ENCODE data around the gene GYG2. TPM values are rescaled to one million over a fixed set of nuclear protein-coding genes. Genes with fewer than 3 reads are reported as not detected.

Gene GYG2
- total and polyA plus RNA-seq, 2 donors (not counting 1 experiment from before 2014, with no cell fraction given), result 8.9 to 10.6 TPM

- Histone ChIP-seq H3K27me3 (ENCODE audit: control insufficient read depth, insufficient read depth, low read length) (no peaks in the 10 kb centered on the region), H3K27ac (ENCODE audit: insufficient read depth, low read length) (no peak overlapping the region), H3K4me3 (replicated peaks in 1 of 4; ENCODE audit: control extremely low read depth in 1 of 4, insufficient read depth in 1 of 4, low read depth in 3 of 4, low read length in 4 of 4) (no peak overlapping the region), H3K4me1 (ENCODE audit: control insufficient read depth, extremely low read depth, insufficient read depth, low read length) (no peaks in the 10 kb centered on the region), H3K9me3 (ENCODE audit: control insufficient read depth, insufficient read depth, low read depth, low read length) (no peaks in the 10 kb centered on the region), H3K4me2 (ENCODE audit: extremely low read depth, insufficient read depth, low read length) (no peak overlapping the region), H3K79me2 (ENCODE audit: control insufficient read depth, insufficient read depth, low read length) (no peaks in the 10 kb centered on the region), H3K9ac (ENCODE audit: insufficient read depth, low read length) (no peak overlapping the region), H3K36me3 (ENCODE audit: control insufficient read depth, insufficient read depth, low read length) (no peaks in the 10 kb centered on the region), H4K20me1 (ENCODE audit: control insufficient read depth, extremely low read depth, insufficient read depth, low read length) (no peaks in the 10 kb centered on the region), H2AFZ (ENCODE audit: low read length) (no peak overlapping the region)
- TF ChIP-seq CTCF (conservative IDR thresholded peaks at IDR 0.05 in 1 of 2, IDR thresholded peaks at IDR 0.05 in 1 of 2; ENCODE audit: low read depth in 1 of 2, low read length in 2 of 2), result no peak
- TF ChIP-seq EZH2 (IDR thresholded peaks at IDR 0.05; ENCODE audit: low read length, missing control alignments), result no peak
- DNase-seq (ENCODE audit: low read depth in 2 of 2), result no peak
These were observed 4.8 kb upstream of the GYG2 start for GRCh38 chrX:2823795-2824386.

- Histone ChIP-seq H3K27me3 (ENCODE audit: control insufficient read depth, insufficient read depth, low read length) (no peaks in the 10 kb centered on the region), H4K20me1 (ENCODE audit: control insufficient read depth, extremely low read depth, insufficient read depth, low read length) (no peaks in the 10 kb centered on the region), H3K9ac (ENCODE audit: insufficient read depth, low read length) (no peak overlapping the region), H3K4me3 (replicated peaks in 1 of 4; ENCODE audit: control extremely low read depth in 1 of 4, insufficient read depth in 1 of 4, low read depth in 3 of 4, low read length in 4 of 4) (no peak overlapping the region), H3K4me2 (ENCODE audit: extremely low read depth, insufficient read depth, low read length) (no peak overlapping the region), H3K36me3 (ENCODE audit: control insufficient read depth, insufficient read depth, low read length) (no peaks in the 10 kb centered on the region), H2AFZ (ENCODE audit: low read length) (no peak overlapping the region), H3K79me2 (ENCODE audit: control insufficient read depth, insufficient read depth, low read length) (no peaks in the 10 kb centered on the region), H3K9me3 (ENCODE audit: control insufficient read depth, insufficient read depth, low read depth, low read length) (no peaks in the 10 kb centered on the region), H3K27ac (ENCODE audit: insufficient read depth, low read length) (no peak overlapping the region), H3K4me1 (ENCODE audit: control insufficient read depth, extremely low read depth, insufficient read depth, low read length) (no peaks in the 10 kb centered on the region)
- DNase-seq (ENCODE audit: low read depth in 2 of 2), result no peak
- TF ChIP-seq CTCF (conservative IDR thresholded peaks at IDR 0.05 in 1 of 2, IDR thresholded peaks at IDR 0.05 in 1 of 2; ENCODE audit: low read depth in 1 of 2, low read length in 2 of 2) (no peak), EZH2 (IDR thresholded peaks at IDR 0.05; ENCODE audit: low read length, missing control alignments) (no peak)
These were observed 3.8 kb upstream of the GYG2 start for GRCh38 chrX:2824886-2825285.

GRCh38 chrX:2828959-2829411 lies 255 bp downstream of the GYG2 start:
- no peaks in the 10 kb centered on the region for H4K20me1 ChIP-seq (ENCODE audit: control insufficient read depth, extremely low read depth, insufficient read depth, low read length)
- TF ChIP-seq CTCF (conservative IDR thresholded peaks at IDR 0.05 in 1 of 2, IDR thresholded peaks at IDR 0.05 in 1 of 2; ENCODE audit: low read depth in 1 of 2, low read length in 2 of 2), result no peak
- TF ChIP-seq EZH2 (IDR thresholded peaks at IDR 0.05; ENCODE audit: low read length, missing control alignments), result no peak
- no peaks in the 10 kb centered on the region for H3K4me1 ChIP-seq (ENCODE audit: control insufficient read depth, extremely low read depth, insufficient read depth, low read length)
- H3K36me3 ChIP-seq (ENCODE audit: control insufficient read depth, insufficient read depth, low read length), result no peaks in the 10 kb centered on the region
- H2AFZ ChIP-seq (ENCODE audit: low read length), result no peak overlapping the region
- no peaks in the 10 kb centered on the region for H3K9me3 ChIP-seq (ENCODE audit: control insufficient read depth, insufficient read depth, low read depth, low read length)
- peak overlapping the region in 2 of 4 experiments; percentile 21 to 46 for H3K4me3 ChIP-seq (replicated peaks in 1 of 4; ENCODE audit: control extremely low read depth in 1 of 4, insufficient read depth in 1 of 4, low read depth in 3 of 4, low read length in 4 of 4)
- no peaks in the 10 kb centered on the region for H3K79me2 ChIP-seq (ENCODE audit: control insufficient read depth, insufficient read depth, low read length)
- no peak for DNase-seq (ENCODE audit: low read depth in 2 of 2)
- H3K27ac ChIP-seq (ENCODE audit: insufficient read depth, low read length), result no peak overlapping the region
- H3K9ac ChIP-seq (ENCODE audit: insufficient read depth, low read length), result no peak overlapping the region
- no peak overlapping the region for H3K4me2 ChIP-seq (ENCODE audit: extremely low read depth, insufficient read depth, low read length)
- H3K27me3 ChIP-seq (ENCODE audit: control insufficient read depth, insufficient read depth, low read length), result no peaks in the 10 kb centered on the region
